LNCAP (cell line): Measurements from ENCODE around the gene OBP2A.

Experiments
- TF ChIP-seq, protein P1 (sequence below): fragments of 450-650 bp; IDR thresholded peaks from 2 replicates; pipeline ENCODE4 v1.5.1; 2017; ENCODE audit warnings: mild to moderate bottlenecking

Gene OBP2A

DNA sequence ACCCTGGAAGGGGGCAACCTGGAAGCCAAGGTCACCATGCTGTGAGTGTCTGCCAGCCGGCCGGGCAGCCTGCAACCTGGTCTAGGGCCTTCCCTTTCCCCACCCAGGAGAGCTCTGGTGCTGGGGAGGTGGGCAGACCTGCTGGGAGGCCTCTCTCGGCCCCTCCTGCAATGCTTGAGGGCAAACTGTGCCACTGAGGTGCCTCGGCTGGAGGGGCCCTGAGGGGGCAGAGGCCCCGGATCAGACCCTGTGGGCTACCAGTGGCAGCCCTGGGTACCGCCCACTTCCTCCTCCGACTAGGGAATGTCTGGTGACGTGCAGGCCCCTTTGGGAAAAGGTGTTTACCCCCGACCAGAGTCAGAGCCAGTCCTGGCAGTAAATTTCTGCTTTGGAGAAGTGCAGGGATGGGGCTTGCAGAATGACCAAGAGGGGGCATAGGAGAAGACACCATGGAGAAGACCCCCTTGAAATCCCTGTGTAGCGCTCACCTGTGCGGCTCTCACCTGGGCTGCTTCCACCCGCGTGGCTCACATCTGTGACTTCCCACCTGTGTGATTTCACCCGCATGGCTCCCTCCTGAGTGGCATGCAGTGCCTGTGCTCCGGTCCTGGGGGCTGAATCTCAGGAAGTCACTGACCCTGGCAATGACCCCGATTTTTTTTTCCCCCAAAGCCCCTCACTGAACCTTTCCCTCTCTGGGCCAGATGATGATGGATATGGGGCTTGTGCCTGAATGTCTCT is 23.6 kb upstream of the OBP2A start:
- TF ChIP-seq, protein P1, sequence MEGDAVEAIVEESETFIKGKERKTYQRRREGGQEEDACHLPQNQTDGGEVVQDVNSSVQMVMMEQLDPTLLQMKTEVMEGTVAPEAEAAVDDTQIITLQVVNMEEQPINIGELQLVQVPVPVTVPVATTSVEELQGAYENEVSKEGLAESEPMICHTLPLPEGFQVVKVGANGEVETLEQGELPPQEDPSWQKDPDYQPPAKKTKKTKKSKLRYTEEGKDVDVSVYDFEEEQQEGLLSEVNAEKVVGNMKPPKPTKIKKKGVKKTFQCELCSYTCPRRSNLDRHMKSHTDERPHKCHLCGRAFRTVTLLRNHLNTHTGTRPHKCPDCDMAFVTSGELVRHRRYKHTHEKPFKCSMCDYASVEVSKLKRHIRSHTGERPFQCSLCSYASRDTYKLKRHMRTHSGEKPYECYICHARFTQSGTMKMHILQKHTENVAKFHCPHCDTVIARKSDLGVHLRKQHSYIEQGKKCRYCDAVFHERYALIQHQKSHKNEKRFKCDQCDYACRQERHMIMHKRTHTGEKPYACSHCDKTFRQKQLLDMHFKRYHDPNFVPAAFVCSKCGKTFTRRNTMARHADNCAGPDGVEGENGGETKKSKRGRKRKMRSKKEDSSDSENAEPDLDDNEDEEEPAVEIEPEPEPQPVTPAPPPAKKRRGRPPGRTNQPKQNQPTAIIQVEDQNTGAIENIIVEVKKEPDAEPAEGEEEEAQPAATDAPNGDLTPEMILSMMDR, result no peak

DNA sequence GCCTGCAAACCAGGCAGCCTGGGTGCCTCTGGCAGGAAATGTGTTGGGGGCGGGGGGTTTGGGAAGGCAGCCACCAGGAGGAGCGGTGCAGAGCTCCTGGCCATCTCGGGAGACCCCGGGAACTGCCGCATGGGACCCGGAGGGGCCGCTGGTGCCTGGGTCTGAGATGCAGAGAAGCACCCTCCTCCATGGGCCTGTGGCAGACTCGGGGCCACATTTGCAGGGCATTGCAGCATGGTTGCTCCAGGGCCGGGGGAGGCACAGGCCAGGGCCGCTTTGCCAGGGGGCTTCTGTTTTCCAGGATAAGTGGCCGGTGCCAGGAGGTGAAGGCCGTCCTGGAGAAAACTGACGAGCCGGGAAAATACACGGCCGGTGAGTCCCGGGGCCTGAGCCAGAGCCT is 23.0 kb upstream of the OBP2A start:
- TF ChIP-seq, protein P1, result no peak

DNA sequence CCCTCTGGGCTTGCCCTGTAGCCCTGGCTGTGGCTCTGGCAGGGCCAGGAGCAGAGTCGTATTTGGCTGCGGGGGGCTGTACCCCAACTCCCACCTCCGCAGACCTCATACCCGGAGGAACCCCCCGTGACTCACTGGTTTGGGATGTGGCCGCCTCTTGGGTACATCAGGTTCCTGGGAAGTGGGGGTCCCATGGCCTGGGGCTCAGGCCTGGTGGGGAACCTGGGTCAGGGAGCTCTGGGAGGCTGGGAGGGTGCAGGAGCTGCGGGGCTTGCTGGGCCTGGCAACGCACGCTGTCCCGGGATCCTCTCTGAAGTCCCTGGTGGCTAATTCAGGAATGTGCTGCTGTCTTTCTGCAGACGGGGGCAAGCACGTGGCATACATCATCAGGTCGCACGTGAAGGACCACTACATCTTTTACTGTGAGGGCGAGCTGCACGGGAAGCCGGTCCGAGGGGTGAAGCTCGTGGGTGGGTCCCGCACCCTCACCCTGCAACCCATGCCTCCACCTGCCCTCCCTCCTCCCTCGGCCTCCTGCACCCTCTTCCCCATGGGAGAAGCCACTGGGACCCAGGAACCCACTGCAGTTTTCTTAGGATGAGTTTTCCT is 22.3 kb upstream of the OBP2A start:
- TF ChIP-seq, protein P1, result no peak

GRCh38 chr9:135524130-135524861 is 21.6 kb upstream of the OBP2A start:
- TF ChIP-seq, protein P1, result no peak

GRCh38 chr9:135525241-135526088 is 20.5 kb upstream of the OBP2A start:
- TF ChIP-seq, protein P1, result no peak

DNA sequence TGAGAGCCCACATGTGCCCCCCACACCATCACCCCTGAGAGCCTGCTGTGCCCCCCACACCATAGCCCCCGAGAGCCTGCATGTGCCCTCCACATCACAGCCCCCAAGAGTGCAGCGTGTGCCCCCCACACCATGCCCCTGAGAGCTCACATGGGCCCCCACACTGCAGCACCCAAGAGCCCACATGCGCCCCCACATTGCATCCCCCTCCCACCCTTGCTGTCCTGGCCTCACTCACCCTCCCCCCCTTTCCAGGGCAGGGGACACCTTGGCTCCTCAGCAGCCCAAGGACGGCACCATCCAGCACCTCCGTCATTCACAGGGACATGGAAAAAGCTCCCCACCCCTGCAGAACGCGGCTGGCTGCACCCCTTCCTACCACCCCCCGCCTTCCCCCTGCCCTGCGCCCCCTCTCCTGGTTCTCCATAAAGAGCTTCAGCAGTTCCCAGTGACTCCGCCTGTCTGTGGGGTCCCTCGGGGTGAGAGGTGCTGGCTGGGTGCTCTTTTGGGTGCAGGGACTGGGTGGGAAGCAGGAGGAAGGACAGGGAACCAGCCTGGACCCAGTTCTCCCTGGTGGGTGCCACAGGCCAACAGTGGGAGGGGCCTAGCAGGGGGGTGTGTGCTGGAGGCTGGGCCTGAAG is 19.7 kb upstream of the OBP2A start:
- TF ChIP-seq, protein P1, result no peak
